Measurements from ENCODE around the gene PDPN. TPM values are rescaled to one million over a fixed set of nuclear protein-coding genes. Genes with fewer than 3 reads are reported as not detected.
"Not testable (repeated sequence)": the region's sequence is repeated elsewhere in the genome, so short reads cannot be mapped to it uniquely, and the experiment has no call there.

PDPN gene
- total RNA-seq, 2 donors from 2014 or later = 7.5 to 9.9 TPM

GRCh38 chr1:13554798-13555197, 28.8 kb upstream of the PDPN start:
- intact Hi-C loops (cut with DNase I) = no loop called here
- TF ChIP-seq CTCF (IDR thresholded peaks at IDR 0.05) = no peak
- TF ChIP-seq POLR2A (IDR thresholded peaks at IDR 0.05) = no peak
- H3K4me3 ChIP-seq = no peak overlapping the region
- no peaks in the 10 kb centered on the region for H3K9me3 ChIP-seq
- H3K27me3 ChIP-seq = no peaks in the 10 kb centered on the region
- ATAC-seq (no peak), DNase-seq (no peak)
- WGBS, 2 donors = 92 to 94% methylated on average over 21 to 28 of the region's 28 CpGs
- H3K27ac ChIP-seq = no peak overlapping the region
- no peaks in the 10 kb centered on the region for H3K4me1 ChIP-seq
- no peaks in the 10 kb centered on the region for H3K36me3 ChIP-seq (replicated peaks in 1 of 2; ENCODE audit: insufficient read depth in 1 of 2, low read depth in 2 of 2)

- H3K27ac ChIP-seq = no peak overlapping the region
- no peaks in the 10 kb centered on the region for H3K9me3 ChIP-seq
- 46 to 61% methylated on average over 6 of the region's 6 CpGs for WGBS, 2 donors
- ATAC-seq (no peak), DNase-seq (no peak)
- intact Hi-C loops (cut with DNase I) = no loop called here
- H3K36me3 ChIP-seq (replicated peaks in 1 of 2; ENCODE audit: insufficient read depth in 1 of 2, low read depth in 2 of 2) = no peaks in the 10 kb centered on the region
- H3K4me3 ChIP-seq = no peak overlapping the region
- TF ChIP-seq CTCF (IDR thresholded peaks at IDR 0.05) (no peak), POLR2A (IDR thresholded peaks at IDR 0.05) (no peak)
- no peaks in the 10 kb centered on the region for H3K4me1 ChIP-seq
- no peaks in the 10 kb centered on the region for H3K27me3 ChIP-seq
Measured at GRCh38 chr1:13556224-13556764, 27.3 kb upstream of the PDPN start.

DNA sequence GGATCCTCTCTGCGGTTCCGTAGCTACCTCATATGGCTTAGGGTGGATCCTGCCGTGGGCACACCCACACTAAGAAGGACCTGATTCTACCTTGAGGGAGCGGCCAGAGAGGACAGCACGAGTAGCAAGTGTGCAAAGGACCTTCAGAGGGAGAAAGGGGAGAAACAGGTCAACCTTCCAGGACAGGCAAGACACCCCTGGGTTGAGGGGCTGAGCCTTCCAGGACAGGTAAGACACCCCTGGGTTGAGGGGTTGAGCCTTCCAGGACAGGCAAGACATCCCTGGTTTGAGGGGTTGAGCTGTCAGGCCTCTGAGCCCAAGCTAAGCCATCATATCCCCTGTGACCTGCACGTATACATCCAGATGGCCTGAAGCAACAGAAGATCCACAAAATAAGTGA, 23.1 kb upstream of the PDPN start:
- no peaks in the 10 kb centered on the region for H3K9me3 ChIP-seq
- WGBS, 2 donors = 67 to 77% methylated on average over 6 of the region's 6 CpGs
- no peaks in the 10 kb centered on the region for H3K4me1 ChIP-seq
- no peak overlapping the region for H3K27ac ChIP-seq
- ATAC-seq (no peak), DNase-seq (no peak)
- no peaks in the 10 kb centered on the region for H3K27me3 ChIP-seq
- no peak overlapping the region for H3K4me3 ChIP-seq
- TF ChIP-seq CTCF (IDR thresholded peaks at IDR 0.05) (no peak), POLR2A (IDR thresholded peaks at IDR 0.05) (no peak)
- no peaks in the 10 kb centered on the region for H3K36me3 ChIP-seq (replicated peaks in 1 of 2; ENCODE audit: insufficient read depth in 1 of 2, low read depth in 2 of 2)
- intact Hi-C loops (cut with DNase I) = no loop called here

GRCh38 chr1:13562981-13563380, 20.7 kb upstream of the PDPN start:
- 77 to 84% methylated on average over 7 to 11 of the region's 11 CpGs for WGBS, 2 donors
- H3K4me1 ChIP-seq; H3K27me3 ChIP-seq; H3K36me3 ChIP-seq (replicated peaks in 1 of 2; ENCODE audit: insufficient read depth in 1 of 2, low read depth in 2 of 2); ATAC-seq; DNase-seq; H3K9me3 ChIP-seq; H3K27ac ChIP-seq; intact Hi-C loops (cut with DNase I); H3K4me3 ChIP-seq: not testable (repeated sequence)

GRCh38 chr1:13564073-13564472, 19.6 kb upstream of the PDPN start:
- 76 to 83% methylated on average over 5 of the region's 5 CpGs for WGBS, 2 donors
- TF ChIP-seq POLR2A (IDR thresholded peaks at IDR 0.05) = no peak
- no peak for TF ChIP-seq CTCF (IDR thresholded peaks at IDR 0.05)
- Histone ChIP-seq H3K4me3 (no peak overlapping the region), H3K36me3 (replicated peaks in 1 of 2; ENCODE audit: insufficient read depth in 1 of 2, low read depth in 2 of 2) (no peaks in the 10 kb centered on the region), H3K27me3 (no peaks in the 10 kb centered on the region), H3K9me3 (no peaks in the 10 kb centered on the region), H3K27ac (no peak overlapping the region), H3K4me1 (no peaks in the 10 kb centered on the region)
- ATAC-seq (no peak), DNase-seq (no peak)
- intact Hi-C loops (cut with DNase I) = no loop called here

DNA sequence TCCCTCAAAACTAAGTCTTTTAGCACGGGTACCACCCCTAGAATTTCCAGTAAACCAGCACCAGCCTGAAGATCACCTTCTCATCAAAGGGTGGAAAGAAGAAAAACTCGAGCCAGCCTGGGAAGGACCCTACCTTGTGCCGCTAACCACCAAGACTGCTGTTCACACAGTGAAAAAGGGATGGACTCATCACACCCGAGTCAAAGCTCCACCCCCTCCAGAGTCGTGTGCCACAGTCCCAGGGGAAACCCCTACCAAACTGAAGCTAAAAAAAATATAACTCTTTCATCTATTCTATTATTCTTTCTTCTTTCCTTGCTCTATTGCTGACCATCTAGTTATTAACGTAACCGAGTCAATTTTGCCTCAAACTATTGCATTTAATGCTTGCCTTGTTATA, 13.2 kb upstream of the PDPN start:
- H3K4me1 ChIP-seq; H3K4me3 ChIP-seq; H3K9me3 ChIP-seq; H3K27ac ChIP-seq; DNase-seq; H3K36me3 ChIP-seq (replicated peaks in 1 of 2; ENCODE audit: insufficient read depth in 1 of 2, low read depth in 2 of 2); intact Hi-C loops (cut with DNase I); H3K27me3 ChIP-seq; ATAC-seq: not testable (repeated sequence)
- WGBS, 2 donors = 52 to 53% methylated on average over 7 of the region's 7 CpGs

All from body of pancreas (tissue), 4 donors.